HepG2 (cell line): Measurements from ENCODE around the gene CUL9. TPM values are rescaled to one million over a fixed set of nuclear protein-coding genes. Genes with fewer than 3 reads are reported as not detected.

Experiments used
- GRHL1 ChIP-seq: sonication (generic); formaldehyde crosslinking; conservative IDR thresholded peaks from 2 replicates; pipeline ENCODE4 v1.8.0; 2022; ENCODE audit warnings: missing genetic modification reagents
- MXI1 ChIP-seq: IDR thresholded peaks from 3 replicates; pipeline ENCODE4 v1.6.1; 2012; ENCODE audit warnings: low read depth, low read length, inconsistent platforms, borderline replicate concordance
- PPARG ChIP-seq: conservative IDR thresholded peaks from 2 replicates; pipeline ENCODE4 v1.6.1; 2016; ENCODE audit warnings: missing biosample characterization, missing genetic modification reagents
- RBFOX2 ChIP-seq: fragments of 200-400 bp; formaldehyde crosslinking; IDR thresholded peaks from 2 replicates; pipeline ENCODE4 v1.6.1; 2017; ENCODE audit warnings: low read depth, mild to moderate bottlenecking, low read length
- RORA ChIP-seq: sonication (generic); formaldehyde crosslinking; IDR thresholded peaks from 2 replicates; pipeline ENCODE4 v1.5.0; 2020; ENCODE audit warnings: mild to moderate bottlenecking, missing genetic modification reagents, moderate library complexity
- ZNF451 ChIP-seq: sonication (generic); formaldehyde crosslinking; IDR thresholded peaks from 2 replicates; pipeline ENCODE4 v1.5.0; 2020; ENCODE audit warnings: mild to moderate bottlenecking, missing genetic modification reagents
- polyA plus RNA-seq, 8 experiments: library from polyadenylated mRNA; depleted of rRNA in 3 of 8; stranded (reverse) in 7 of 8; unstranded in 1 of 8; fragments of >200 nt; fragmentation: Illumina TruSeq in 4 of 8; extraction: Trizol in 4 of 8; gene quantifications; 2 replicates each; pipeline versions ENCODE4 v1.2.1 to v1.2.3, GENCODE V29; 2011 to 2016; ENCODE audit warnings: low read depth in 4 of 8, missing spikeins in 1 of 8, mixed read lengths in 1 of 8; ENCODE audit not compliant: insufficient read depth in 1 of 8
- total RNA-seq, 5 experiments: library from RNA; depleted of rRNA; stranded (reverse); fragments of >200 nt; fragmentation: Illumina TruSeq; extraction: Trizol; gene quantifications; 2 replicates each; pipeline ENCODE4 v1.2.3, GENCODE V29; 2016; ENCODE audit warnings: low read depth in 1 of 5
- TF ChIP-seq, protein P1 (sequence below): sonication (generic); formaldehyde crosslinking; IDR thresholded peaks from 2 replicates; pipeline ENCODE4 v1.4.0; 2020; ENCODE audit warnings: mild to moderate bottlenecking, missing genetic modification reagents
- TF ChIP-seq, protein P2 (sequence below), 2 experiments: sonication (generic) in 1 of 2; formaldehyde crosslinking in 1 of 2; IDR thresholded peaks; 2 replicates each; pipeline versions ENCODE4 v1.6.1 to v1.9.0; 2014 to 2022; ENCODE audit warnings: antibody characterized with exemption in 1 of 2, borderline replicate concordance in 1 of 2, inconsistent platforms in 1 of 2, low read depth in 1 of 2, missing genetic modification reagents in 1 of 2
- TF ChIP-seq, protein P3 (sequence below): sonication (generic); formaldehyde crosslinking; IDR thresholded peaks from 2 replicates; pipeline ENCODE4 v1.4.0; 2020; ENCODE audit warnings: missing genetic modification reagents, low read depth, mild to moderate bottlenecking, borderline replicate concordance

Gene CUL9
- total and polyA plus RNA-seq, 2 of the 13 experiments (the other 11 are each of a cell fraction or from before 2014, with no cell fraction given) = 11.4 to 13.7 TPM

- TF ChIP-seq, protein P1, sequence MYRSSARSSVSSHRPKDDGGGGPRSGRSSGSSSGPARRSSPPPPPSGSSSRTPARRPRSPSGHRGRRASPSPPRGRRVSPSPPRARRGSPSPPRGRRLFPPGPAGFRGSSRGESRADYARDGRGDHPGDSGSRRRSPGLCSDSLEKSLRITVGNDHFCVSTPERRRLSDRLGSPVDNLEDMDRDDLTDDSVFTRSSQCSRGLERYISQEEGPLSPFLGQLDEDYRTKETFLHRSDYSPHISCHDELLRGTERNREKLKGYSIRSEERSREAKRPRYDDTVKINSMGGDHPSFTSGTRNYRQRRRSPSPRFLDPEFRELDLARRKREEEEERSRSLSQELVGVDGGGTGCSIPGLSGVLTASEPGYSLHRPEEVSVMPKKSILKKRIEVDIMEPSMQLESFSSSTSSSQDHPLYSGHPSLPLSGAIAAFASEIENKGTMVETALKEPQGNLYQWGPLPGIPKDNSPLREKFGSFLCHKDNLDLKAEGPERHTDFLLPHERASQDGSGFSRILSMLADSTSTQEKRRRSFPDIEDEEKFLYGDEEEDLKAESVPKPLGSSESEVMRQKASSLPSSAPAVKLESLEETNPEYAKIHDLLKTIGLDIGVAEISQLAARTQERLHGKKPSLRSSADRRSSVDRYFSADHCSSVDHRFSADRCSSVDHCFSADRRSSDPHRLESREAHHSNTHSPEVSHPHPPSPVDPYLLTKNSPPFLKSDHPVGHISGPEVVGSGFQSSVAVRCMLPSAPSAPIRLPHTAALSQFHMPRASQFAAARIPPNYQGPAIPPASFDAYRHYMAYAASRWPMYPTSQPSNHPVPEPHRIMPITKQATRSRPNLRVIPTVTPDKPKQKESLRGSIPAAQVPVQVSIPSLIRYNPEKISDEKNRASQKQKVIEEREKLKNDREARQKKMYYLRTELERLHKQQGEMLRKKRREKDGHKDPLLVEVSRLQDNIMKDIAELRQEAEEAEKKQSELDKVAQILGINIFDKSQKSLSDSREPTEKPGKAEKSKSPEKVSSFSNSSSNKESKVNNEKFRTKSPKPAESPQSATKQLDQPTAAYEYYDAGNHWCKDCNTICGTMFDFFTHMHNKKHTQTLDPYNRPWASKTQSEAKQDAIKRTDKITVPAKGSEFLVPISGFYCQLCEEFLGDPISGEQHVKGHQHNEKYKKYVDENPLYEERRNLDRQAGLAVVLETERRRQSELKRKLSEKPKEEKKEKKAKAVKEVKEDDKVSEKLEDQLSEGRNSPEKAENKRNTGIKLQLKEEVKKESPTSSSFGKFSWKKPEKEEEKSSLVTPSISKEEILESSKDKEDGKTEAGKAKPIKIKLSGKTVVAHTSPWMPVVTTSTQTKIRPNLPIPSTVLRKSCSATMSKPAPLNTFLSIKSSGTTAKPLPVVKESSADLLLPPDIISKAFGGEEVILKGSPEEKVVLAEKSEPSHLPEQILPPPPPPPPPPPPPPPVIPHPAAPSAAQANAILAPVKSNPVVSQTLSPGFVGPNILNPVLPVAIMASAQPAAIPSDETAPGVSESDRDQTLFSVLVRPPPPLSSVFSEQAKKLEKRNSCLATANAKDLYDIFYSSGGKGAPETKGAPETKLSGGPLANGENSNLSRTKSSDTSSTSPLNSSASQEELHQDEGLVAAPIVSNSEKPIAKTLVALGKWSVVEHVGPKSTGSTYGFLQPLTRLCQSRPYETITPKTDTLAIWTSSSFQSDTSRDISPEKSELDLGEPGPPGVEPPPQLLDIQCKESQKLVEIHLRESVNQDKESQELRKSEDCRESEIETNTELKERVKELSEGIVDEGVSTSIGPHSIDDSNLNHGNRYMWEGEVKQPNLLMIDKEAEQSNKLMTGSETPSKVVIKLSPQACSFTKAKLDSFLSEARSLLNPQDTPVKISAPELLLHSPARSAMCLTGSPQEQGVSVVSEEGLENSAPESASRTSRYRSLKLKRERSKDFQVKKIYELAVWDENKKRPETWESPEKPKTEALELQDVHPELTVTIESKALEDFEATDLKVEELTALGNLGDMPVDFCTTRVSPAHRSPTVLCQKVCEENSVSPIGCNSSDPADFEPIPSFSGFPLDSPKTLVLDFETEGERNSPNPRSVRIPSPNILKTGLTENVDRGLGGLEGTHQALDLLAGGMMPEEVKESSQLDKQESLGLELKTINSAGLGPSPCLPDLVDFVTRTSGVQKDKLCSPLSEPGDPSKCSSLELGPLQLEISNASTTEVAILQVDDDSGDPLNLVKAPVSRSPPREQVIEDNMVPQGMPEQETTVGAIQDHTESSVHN (CRISPR knock-in tag) = no peak
- TF ChIP-seq, protein P2, sequence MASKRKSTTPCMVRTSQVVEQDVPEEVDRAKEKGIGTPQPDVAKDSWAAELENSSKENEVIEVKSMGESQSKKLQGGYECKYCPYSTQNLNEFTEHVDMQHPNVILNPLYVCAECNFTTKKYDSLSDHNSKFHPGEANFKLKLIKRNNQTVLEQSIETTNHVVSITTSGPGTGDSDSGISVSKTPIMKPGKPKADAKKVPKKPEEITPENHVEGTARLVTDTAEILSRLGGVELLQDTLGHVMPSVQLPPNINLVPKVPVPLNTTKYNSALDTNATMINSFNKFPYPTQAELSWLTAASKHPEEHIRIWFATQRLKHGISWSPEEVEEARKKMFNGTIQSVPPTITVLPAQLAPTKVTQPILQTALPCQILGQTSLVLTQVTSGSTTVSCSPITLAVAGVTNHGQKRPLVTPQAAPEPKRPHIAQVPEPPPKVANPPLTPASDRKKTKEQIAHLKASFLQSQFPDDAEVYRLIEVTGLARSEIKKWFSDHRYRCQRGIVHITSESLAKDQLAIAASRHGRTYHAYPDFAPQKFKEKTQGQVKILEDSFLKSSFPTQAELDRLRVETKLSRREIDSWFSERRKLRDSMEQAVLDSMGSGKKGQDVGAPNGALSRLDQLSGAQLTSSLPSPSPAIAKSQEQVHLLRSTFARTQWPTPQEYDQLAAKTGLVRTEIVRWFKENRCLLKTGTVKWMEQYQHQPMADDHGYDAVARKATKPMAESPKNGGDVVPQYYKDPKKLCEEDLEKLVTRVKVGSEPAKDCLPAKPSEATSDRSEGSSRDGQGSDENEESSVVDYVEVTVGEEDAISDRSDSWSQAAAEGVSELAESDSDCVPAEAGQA (IDR thresholded peaks at IDR 0.05; ENCODE audit: low read depth) = no peak
- TF ChIP-seq, protein P2 (CRISPR knock-in tag; IDR thresholded peaks at IDR 0.05; ENCODE audit: borderline replicate concordance) = no peak
- TF ChIP-seq ZNF451 (0 out of 2 replicates have a peak, but pooled peaks have one; percentile 30), GRHL1 (CRISPR knock-in tag) (no peak), MXI1 (peak; percentile 51; the same call in 1 of the 3 replicates), PPARG (peak; percentile 47; the same call in 1 of the 2 replicates), RBFOX2 (no peak), RORA (CRISPR knock-in tag) (no peak)
- TF ChIP-seq, protein P3, sequence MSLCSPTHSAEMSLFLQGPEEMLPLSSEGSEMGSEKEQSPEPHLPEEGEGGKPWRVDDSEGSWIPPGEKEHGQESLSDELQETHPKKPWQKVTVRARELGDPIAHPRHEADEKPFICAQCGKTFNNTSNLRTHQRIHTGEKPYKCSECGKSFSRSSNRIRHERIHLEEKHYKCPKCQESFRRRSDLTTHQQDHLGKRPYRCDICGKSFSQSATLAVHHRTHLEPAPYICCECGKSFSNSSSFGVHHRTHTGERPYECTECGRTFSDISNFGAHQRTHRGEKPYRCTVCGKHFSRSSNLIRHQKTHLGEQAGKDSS = peak; percentile 75; the same call in 1 of the 2 replicates
Observed at GRCh38 chr6:43143235-43144128, 38.5 kb upstream of the CUL9 start (continued).
